NCI-H2196 (cell line): ENCODE data around the gene NOC2L.

Experiments
- DNase-seq: peaks from one replicate; lab custom pipeline; 2025; ENCODE audit not compliant: unreplicated experiment; lab: John Stamatoyannopoulos, UW

NOC2L gene

GRCh38 chr1:958823-959730 lies at the start of gene NOC2L:
Gene NOC2L (minus strand): TSS chr1:959256. CDS start chr1:959240, 16 bp downstream.
- DNase-seq = peak; percentile 87

- no peak for DNase-seq
Measured at GRCh38 chr1:1006305-1007159, 47.5 kb upstream of the NOC2L start.

DNA sequence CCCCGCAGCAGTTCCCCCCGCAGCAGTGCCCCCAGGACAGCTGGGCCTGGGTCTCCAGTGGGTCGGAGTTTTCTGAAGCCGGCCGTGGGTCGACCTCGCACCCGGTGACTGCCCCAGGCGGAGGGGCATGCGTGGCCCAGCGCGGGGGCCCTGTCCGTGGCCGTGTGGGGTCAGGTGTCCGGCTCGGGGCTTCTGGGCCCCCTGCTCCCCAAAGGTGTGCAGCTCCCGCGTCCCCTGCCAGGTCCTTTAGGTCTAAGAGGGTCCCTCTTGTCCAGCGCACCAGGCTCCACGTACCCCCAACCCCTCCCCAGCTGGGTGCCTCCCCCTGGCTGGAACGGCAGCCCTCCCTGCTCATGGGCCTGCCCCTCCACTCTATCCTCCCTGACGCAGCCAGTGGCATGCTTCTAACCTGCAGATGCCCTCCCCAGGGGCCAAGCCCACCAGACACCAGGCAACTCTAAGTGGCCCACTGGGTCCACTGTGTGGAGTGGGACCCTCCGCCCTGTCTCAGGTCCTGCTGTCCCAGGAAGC lies 46.8 kb upstream of the NOC2L start:
- DNase-seq = no peak

DNA sequence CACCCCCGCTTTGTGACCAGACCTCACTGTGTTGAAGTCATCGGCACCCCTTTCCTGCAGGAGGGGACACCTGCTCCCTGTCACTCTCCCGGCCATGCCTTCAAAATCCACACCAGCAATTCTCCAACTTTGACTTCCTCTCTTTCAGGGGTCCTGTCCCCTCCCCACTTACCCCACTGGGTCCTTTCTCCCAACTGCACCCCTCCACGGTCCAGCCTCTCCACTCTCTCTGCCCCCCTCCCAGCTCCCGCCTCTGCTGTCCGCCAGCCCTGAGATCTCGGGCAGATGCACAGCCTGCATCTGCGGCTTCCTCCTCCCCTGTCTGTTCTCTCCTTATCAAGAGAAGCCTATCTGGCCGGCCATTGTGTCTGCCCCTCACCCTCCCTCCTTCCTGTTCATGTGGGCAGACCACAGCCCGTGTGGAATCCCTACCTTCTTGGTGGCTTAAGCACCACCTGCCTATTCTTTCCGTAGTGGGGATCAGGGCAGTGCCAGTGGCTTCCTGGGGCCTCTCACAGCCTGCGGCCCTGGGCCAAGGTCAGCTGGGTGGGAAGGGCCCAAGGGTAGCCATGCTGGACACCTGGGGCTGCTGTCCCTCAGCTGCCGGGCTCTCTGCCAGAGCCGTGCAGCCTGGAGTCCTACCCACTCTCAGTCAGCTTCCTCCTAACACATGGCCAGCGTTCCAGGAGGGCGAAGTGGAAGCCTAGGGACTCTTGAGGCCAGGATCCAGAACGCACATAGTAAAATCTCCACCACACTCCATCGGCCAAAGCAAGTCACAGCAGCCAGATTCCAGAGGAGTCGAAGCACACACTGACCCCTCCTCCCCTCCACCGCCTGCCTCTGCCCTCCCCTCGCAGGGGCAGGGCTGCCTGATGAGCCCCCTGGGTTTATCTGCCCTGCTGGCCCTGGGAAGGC lies 46.0 kb upstream of the NOC2L start:
- peak; percentile 85 for DNase-seq

DNA sequence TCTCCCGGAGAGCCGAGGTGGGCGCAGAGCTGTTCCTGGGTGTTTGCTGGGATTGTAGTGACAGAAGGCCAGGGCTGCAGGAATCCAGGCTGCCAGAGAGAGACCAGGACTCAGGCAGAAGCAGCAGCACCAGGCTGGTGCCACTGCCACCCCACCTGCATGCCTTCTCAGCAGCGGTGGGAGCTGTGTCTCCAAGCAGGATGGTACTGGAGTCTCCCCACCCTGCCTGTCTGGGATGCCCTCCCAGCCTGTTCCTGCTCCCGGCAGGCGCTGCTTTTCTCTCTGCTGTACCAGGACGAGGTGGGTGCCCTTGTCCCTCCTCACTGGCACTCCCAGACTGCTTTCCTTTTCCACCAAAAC lies 45.3 kb upstream of the NOC2L start:
- no peak for DNase-seq

DNA sequence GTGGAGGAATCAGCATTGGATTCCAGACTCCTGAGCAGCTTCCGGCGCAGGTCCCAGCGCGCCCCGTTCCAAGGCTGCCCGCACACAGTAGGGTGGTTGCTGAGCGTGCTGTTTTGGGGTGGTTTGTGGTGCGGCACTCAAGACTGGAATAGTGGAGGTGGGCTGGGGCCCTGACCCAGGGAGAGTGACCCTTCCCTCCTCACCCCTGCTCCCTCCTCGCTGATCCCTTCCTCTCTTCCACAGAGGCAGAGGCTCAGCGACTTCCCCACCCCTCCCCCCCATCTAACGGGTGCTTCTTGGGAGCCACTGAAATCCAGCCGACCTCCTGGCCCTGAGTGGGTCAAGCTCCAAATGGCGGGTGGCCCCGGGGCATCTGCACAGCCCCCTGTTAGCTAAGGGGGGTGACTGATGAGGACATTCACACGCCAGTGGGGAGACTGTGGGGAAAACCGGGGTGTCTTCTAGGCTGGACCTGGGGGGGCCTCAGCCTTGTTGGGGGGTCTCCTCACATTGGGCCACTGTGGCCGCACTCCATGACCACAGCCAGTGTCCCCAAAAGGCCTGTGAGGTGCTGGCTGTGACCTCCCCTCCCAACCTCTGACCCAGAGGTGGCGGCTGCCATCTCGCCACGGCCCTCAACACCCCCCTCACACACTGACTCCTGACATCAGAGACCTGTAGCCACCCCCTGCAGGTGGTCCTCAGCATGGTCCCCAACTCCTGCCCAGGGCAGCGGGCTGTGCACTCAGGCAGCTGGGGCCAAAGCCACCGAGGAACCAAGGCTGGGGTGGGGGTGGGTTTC lies 44.8 kb upstream of the NOC2L start:
- no peak for DNase-seq

DNA sequence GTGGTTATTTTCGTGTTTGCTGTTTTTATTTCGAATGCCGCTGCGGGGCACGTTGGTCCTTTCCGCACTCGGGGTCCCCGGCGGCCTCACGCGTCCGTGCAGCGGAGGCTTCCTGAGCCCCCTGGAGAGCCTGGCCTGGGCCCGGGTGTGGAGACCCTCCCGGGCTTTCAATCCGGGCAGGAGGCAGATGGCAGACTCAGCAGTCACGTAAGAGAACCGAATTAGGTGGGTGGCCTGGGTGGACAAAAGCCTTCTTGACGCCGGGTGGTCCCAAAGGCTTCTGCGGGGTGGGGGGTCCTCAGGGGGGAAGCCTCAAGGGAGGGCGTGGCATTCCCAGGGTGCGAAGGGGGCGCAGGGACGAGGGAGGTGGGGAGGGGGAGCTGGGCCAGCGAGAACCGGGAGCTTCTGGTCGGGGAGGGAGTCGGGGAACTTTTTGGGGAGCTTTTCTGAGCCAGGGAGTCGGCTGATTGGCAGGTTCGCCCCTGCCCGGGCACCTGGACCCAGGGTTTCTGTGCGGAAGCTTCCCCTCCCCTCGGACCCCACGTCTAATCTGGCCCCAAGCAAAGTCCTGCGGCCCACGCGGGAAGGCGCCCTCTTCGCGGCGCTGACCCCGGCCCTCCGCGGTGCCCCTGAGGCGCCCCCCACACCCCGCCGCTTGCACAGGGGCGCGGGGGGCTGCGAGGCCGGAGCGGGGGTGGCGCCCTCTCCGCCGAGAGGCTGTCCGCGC lies 42.2 kb upstream of the NOC2L start:
- no peak for DNase-seq

GRCh38 chr1:1000357-1001056 lies 41.5 kb upstream of the NOC2L start:
- peak; percentile 89 for DNase-seq

DNA sequence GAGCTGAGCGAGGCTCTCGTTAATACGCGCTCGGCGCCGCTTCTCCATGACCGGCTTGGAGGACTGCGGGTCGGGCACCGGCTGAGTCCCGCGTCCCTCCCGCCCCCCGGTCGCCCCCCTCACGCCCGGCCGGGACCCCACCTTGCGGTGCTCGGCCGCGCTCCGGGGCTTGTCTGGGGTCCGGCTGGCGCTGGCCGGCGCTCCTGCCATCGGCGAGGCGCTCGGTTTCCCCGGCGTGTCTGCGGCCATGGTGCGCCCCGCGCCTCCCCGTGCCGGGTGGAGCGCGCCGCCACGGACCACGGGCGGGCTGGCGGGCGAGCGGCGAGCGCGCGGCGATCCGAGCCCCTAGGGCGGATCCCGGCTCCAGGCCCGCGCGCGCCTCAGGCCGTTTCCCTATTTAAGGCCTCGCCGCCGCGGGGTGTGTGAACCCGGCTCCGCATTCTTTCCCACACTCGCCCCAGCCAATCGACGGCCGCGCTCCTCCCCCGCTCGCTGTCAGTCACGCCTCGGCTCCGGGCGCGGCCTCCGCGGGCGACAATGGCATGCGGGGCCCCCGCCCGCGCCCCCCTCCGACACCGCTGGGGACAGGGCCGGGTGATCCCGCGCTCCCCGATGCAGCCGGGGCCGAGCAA lies 40.8 kb upstream of the NOC2L start, which contains the start of gene HES4:
Gene HES4 (minus strand): TSS at position 373 of the 632 bp plus-strand sequence. CDS start 124 bp downstream, at position 249.
- DNase-seq = peak; percentile 90

DNA sequence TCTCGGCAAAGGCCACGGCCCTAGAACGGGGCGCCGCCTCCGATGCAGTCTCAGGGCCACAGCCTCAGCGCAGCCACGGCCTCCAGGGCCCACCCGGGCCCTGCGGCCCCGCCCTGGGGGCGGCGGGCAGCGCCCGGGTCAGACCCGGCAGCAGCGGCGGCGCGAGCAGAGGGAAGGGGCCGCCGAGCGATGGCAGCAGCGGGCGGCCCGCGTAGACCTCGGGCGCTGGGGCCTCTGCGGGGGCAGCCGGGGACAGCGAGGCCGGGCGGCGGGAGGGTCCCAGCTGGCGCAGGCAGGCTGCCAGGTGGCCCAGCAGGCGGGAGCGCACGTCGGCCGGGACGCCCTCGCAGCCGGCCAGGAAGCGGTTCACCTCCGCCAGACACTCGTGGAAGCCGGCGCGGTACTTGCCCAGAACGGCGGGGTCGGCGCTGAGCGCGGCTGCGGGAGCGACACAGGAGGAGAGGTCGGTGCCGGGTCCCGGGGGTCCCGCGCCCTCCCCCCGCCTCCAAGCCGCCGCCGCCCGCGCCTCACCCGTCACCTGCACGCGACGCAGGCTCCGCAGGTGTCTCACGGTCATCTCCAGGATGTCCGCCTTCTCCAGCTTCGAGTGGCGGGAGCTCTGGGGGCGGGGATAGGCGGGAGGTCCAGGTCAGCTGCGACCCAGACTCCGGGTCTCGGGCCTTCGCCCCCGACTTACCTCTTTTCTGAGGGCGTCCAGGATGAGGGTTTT lies 40.1 kb upstream of the NOC2L start:
- DNase-seq = peak; percentile 59

DNA sequence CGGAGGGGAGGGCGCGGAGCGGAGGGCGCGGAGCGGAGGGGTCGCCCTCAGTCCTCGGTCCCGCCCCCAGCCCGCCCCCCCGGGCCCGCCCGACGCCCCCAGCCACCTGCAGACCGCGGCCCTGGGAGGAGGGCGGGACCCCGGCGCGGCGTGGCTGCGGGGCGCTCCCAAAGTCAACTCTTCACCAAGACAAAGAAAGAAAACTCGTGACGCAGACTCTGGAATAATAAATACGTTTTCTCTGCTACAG lies 39.6 kb upstream of the NOC2L start:
- DNase-seq = no peak

- DNase-seq = no peak
Measured at GRCh38 chr1:997993-998744, 39.1 kb upstream of the NOC2L start.

DNA sequence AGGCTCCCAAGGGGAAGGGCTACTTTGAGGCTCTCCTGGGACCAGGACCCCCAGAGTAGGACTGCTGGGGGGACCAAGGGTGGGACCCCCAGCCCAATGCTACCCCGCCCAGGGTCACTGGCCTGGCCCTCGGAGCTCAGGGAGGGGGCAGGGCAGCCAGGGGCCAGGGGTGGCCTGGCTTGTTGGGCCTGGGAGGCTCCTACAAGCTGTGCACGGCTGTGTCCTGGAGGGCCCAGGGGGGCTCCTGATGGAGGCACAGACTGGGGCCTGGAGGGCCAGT lies 38.6 kb upstream of the NOC2L start:
- no peak for DNase-seq

DNA sequence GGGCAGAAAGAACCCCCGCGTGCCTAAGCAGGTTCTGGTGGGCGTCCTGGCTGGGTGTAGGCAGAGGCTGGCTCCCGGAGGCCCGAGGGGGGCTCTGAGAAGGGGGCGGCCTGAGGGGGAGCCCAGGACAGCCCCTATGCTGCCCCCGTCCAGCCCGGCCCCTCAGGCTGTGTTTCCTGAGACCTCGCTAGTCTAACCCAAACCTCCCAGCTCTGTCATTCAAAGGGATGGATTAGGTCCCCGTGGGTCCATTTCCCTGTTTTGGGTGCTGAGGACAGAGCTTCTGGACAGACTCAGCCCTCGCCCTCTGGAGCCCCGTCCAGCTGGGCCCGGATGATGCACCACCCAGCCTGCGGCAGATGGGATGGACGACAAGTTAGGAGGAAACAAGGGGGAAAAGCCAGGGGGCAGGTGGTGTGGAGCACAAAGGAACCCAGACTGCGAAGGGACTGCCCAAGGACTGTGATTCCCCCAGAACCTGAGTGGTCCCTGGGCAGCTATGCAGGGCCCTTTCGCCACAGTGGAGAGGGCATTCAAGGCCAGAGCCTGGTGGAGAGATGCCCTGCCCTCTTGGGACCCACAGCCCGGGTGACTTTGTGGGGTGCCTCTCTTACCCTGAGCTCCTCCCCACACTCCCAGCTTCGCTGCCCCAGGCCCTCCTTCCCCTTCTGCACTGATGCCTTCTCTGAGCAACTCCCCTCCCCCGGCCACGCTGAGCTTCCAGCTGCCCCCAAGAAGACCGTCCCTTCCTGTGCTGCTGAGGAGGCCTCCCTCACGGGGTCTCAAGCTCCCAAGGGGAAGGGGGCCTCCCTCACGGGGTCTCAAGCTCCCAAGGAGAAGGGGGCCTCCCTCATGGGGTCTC lies 38.0 kb upstream of the NOC2L start:
- DNase-seq = no peak

DNA sequence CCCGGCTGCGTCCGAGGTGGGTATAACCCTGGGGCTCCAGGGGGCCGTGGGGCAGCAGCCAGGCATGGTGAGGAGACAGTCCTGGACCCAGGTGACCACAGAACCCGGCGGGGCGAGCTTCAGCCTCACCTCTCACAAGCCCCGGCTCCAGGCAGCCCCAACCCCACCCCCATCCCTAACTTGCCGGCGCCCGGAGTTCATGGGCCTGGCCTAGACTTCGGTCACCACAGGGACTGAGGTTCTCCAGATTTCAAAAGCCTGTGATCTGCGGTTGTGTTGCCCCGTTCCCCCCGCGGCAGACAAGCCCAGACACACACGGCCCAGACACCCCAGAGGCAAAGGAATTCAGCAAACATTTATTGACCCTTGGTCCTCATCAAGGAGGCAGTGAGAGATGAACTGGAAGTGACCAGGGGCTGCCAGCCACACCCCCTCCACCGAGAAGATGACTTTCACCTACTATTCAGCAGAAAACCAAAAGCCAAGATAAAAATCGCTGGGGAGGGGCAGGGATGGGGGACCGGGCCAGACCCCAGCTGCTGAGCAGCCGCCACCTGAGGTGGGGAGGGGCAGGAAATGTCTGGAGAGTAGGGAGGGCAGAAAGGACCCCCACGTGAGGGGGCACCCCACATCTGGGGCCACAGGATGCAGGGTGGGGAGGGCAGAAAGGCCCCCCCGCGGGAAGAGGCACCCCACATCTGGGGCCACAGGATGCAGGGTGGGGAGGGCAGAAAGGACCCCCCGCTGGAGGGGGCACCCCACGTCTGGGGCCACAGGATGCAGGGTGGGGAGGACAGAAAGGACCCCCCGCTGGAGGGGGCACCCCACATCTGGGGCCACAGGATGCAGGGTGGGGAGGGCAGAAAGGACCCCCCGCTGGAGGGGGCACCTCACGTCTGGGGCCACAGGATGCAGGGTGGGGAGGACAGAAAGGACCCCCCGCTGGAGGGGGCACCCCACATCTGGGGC lies 36.9 kb upstream of the NOC2L start:
- no peak for DNase-seq
